HG03575 (cell line): Measurements from ENCODE around the gene HGS.
"Not testable (repeated sequence)": the region's sequence is repeated elsewhere in the genome, so short reads cannot be mapped to it uniquely, and the experiment has no call there.

Experiments
- ATAC-seq: cut with Tn5 transposase; IDR thresholded peaks from one replicate; pipeline ENCODE4 v1.9.1; 2021; ENCODE audit not compliant: unreplicated experiment, insufficient number of reproducible peaks, low FRiP score; ENCODE audit errors: extremely low read depth

HGS gene

DNA sequence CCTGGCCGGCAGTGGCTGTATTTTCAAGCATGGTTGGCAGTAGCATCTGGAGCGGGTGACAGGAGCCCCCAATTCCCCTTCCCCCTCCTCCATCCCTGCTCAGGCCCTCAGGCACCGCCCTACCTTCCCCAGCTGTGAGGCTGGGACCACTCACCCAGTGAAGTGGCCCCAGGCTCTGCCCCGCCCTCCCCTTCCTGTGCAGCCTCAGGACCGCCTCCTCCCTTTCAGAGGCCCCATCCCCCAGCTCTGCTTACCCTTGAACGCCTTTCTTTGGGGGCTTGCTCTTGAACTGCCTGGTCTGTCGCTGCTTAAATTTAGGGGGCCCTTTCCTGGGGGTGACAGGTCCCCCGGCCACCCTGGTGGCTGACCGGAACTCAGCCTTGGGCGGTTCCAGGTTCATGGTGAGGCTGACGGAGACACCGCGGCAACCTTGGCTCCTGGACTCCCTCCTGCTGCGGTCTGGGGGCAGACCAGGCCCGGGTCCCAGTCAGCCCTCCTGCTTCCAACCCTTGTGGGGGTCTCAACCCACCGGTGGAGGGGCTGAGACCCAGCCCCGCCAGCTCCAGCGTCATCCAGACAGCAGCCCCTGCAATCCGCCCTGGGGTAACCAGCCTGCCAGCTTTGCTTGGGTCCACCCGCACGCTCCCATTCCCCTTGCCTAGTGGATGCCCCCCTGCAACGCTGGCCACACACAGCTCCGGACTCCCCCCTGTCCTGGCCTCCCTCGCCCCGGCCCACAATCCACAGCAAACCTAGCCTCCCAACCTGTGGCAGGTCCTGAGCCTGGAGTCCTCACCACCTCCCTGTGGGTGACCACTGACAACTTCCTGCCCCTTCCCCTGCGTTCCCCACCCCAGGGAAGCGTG, 30.7 kb upstream of the HGS start:
- no peak for ATAC-seq

DNA sequence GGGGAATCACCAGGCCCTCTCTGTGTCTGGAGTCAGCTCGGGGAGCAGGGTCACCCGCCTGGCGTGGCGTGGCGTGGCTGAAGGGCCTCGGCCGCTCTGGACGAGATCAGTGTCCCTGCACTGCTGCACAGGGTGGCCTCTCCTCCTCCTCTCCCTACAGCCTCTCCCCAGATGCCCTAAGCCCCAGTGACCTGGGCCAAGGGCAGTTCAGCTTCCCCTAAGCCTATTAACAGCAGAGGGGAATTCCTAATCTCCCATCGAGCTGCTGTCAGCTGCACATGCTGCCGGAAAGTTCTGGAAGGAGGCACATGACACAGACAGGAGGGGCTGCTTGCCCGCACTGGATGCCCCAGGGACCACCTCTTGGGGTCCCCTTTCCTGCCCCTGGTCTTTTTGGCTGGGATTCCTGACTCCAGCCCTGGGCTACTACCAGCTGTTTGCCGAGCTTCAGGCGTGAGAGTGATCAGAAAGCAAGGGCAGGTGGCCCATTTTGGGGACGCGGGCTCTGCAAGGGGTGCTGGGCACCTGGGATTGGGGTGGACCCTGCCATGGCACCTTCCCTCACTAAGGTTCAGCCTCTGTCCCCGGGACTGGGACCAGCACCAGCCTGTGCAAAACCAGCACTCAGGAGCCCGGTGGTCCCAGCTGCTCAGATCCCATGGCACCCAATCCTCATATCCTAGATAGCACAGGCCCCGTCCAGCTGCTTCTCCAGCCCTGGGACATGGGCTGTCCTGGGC, 28.3 kb upstream of the HGS start:
- no peak for ATAC-seq

DNA sequence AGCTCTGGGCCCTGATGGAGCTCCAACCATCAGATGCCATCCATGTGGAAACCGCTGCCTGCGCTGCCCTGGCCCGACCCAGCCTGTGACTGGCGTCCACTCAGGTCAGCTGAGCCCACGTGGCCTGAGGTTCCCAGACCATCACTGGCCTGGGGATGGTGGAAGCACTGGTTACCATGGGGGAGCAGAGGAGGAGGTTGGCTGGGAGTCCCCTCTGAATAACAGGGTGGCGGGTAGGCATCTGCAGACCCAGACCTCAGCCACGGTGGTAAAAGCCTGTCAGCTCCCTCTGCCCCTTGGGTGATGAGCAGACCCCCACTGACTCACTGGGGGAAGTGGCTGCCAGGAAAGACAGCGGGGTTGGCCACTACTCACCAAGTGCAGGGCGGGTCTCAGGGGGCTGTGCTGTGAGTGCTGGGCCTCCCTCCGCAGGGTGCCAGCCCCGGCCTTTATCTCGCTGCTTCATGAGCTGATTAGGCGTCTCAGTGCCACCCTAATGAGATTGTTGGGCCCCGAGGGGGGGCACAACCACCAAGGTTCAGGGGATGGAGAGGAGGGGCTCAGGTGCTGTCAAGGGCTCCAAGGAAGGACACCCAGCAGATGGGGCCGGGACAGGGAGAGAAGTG, 27.6 kb upstream of the HGS start, which contains the start of gene PDE6G:
Gene PDE6G, minus strand, starts transcription at position 425 of the 626 bp plus-strand sequence. CDS start 3,237 bp downstream, outside the sequence.
- no peak for ATAC-seq

DNA sequence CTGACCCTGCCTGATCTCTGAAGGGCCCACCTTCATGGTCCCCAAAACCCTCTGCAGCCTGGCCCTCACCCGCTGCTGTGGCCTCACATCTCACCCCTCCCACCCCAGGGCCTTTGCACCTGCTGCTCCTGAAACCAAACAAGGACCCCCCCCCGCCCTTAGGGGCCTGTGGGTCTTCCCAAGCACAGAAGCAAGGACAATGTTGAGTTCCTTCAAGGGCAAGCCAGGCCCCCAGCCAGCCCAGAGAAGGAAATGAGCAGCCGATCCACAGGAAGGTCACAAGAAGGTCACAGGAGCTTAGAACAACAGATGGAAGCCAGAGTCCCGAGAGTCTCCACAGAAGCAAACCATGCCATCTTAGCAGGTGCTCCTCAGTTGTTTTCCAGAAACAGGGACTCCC, 27.0 kb upstream of the HGS start:
- no peak for ATAC-seq

DNA sequence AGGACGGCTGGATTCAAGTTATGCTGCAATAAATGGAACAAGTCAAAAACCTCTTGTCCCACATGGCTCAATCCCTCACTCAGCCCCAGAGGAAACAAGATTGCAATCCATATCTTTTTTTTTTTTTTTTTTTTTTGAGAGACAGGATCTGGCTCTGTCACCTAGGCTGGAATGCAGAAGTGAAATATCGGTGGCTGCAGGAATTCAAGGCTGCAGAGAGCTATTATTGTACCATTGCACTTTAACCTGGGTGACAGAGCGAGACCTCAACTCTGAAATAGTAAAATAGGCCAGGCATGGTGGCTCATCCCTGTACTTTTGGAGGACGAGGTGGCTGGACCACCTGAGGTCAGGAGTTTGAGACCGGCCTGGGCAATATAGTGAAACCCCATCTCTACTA, 24.8 kb upstream of the HGS start:
- ATAC-seq: no peak

DNA sequence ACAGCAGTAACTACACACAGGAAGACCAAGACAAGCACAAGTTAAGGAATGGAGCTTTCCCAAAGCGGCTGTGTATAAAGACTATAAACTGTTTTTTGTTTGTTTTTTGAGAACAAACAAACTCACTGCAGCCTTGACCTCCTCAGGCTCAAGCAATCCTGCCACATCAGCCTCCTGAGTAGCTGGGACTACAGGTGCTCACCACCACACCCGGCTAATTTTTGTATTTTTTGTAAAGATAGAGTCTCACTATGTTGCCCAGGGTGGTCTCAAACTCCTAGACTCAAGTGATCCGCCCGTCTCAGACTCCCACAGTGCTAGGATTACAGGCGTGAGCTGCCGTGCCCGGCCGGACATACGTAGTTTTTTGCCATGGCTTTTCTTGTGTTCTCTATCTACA, 23.4 kb upstream of the HGS start:
- no peak for ATAC-seq

DNA sequence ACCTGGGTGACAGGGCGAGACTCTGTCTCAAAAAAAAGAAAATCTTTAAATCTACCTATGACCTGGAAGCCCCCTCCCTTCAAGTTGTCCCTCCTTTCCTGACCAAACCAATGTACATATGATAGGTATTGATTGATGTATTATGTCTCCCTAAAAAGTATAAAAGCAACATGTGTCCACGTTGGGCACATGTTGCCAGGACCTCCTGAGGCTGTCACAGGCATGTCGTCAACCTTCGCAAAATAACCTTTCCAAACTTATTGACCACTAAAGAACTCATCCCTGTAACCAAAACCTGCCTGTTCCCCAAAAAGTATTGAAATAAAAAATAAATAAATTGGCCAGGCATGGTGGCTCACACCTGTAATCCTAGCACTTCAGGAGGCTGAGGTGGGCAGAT, 21.8 kb upstream of the HGS start:
- no peak for ATAC-seq

DNA sequence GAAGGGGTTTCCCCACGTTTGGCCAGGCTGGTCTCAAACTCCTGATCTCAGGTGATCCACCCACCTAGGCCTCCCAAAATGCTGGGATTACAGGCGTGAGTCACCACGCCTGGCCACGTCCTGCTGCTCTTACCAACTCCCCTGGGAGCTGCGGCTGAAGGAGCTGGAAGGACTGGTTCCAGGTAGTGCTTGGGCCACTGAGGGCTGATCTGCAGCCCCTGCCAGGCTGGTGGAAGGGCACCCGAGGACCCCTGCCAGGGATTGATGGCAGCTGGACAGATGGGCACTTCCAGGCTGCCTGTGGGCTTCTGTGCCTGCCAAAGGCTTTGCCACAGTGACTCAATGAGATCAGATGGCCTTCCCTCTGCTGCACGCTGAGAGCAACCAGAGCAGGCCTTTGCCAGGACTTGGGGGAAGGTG, 19.8 kb upstream of the HGS start:
- ATAC-seq: no peak

DNA sequence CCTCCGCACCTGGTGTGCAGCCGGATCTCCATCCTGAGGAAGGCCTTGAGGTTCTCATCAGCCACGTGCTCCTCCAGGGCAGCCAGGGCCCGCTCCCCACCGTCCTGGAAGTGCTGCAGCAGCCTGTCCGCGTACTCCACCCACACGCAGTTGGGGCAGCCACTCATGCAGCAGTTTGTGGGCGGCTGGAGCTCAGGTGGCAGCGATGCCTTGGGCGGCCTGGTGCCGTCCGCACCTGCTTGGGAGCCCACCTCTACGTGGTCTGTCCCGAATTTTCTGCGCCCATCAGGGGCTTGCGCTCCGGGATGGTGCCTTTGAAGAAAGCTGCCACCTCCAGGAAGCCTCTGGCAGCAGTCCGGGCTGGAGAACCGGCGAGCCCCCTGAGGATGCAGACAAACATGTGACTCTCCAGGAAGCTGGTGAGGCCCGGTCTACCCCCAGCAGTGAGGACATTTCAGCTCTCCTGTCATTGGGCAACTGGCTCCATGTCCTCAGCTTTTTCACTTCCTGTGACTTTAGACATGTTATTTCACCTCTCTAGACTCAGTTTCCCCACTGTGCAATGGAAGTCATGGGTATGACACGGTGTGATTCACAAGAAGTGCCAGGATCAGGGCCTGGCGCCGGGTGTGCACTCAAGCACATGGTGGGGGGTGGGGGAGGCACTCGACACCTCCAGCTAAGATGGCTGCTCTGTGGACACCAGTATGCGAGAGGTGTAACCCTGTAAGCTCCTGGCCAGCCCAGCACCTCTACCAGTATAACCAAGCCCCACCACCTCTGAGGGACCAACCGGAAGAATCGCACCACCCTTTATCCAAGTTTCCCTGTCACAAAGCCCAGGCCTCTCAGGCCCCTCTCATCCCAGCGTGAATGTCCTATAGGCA, 18.4 kb upstream of the HGS start:
- no peak for ATAC-seq

DNA sequence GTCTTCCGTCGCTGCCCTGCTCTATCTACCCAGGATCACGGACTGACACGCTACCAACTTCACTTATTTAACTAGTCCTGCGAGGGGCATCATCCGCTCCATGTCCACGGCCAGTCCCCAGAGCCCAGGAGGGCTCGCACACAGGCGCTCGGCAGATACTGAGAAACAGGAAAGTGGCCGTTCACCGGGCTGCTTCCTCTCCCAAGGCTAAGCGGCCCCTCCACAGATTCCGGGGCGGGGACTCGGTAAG, 17.8 kb upstream of the HGS start:
- ATAC-seq: no peak

DNA sequence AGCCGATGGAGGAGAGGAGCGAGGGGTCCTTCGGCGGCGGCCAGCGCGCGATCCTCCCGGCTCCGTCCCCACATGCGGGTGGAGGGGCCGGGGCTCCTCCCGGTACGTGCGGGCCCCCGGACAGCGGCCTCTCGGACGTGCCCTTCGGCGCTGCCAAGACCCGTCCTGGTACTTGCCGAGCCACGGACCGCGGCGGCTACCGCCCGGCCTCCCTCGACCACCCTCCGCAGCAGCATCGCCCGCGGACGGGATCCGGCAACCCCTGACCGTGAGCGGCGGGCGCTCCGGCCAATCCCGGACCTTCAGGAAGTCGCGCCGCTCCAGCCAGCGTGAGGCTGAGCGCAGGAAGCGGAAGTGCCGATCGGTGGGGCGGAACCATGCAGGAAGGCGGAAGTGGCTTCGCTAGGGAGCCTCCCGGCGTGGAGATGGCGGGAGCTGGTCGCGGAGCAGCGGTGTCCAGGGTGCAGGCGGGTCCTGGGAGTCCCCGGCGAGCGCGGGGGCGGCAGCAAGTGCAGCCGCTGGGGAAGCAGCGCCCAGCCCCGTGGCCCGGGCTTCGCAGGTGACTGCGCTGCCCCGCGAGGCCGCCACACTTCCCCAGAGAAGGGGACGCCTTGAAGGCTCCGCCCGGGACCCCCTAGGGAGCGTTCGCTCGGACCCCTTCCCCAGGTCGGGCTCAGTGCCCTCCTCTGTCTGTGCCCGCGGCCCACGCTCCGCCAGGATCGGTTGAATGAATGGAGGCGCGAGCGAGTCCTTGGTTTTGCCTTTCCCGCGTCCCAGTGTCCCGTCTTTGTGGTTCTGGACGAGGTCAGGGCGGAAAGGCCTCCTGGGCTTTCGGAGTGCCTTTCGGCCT, 17.2 kb upstream of the HGS start, which contains the start of the genes CCDC137 and OXLD1:
Gene CCDC137, plus strand, starts transcription at position 396 of the 850 bp plus-strand sequence. Its CDS starts 30 bp downstream, at position 426.
Gene OXLD1, minus strand, starts transcription at position 264 of the 850 bp plus-strand sequence. Its CDS starts 28 bp downstream, at position 236.
- ATAC-seq: no peak

DNA sequence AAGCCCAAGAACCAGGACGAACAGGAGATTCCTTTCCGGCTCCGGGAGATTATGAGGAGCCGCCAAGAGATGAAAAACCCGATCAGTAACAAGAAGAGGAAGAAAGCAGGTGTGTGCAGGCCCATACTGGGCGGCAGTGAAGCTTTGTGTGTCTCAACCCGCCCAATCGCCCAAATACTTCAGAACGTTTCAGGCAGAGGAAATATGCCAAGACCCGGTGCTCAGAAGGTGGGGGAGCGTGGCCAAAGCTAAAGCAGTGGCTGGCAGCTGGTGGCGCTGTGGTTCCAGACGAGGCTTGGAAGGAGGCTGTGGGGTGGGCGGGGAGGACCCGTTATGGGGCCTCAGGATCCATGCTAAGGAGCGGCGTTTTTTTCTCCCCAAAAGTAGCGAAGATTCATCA, 16.1 kb upstream of the HGS start:
- no peak for ATAC-seq

DNA sequence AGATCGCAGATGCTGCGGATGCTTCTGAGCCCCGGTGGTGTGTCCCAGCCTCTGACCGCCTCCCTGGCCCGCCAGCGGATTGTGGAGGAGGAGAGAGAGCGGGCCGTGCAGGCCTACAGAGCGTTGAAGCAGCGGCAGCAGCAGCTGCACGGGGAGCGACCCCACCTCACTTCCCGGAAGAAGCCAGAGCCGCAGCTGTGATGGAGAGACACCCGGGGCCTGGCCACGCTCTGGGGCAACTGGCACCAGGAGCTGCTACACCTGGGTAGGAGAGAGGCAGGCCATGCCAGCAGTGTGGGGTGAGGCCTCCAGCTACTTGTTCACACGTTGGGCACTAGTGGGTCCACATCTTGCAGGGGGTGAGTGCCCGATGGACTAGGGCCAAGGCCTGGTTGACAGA, 11.3 kb upstream of the HGS start:
- no peak for ATAC-seq

DNA sequence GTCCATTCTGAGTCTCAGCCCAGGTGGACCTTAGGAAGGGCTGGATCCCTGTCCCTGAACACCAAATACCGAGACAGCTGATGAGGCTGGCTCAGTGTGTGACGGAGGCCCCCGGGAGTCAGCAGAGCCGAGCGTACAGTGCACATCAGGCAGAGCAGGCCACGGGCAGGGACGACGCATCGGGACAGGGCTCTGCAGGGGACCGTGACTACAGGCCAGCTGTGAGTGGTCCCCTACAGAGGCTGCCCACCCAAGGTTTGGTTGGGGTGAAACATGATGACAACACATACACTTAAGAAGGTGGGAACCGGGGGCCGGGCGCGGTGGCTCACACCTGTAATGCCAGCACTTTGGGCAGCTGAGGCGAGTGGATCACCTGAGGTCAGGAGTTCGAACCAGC, 10.9 kb upstream of the HGS start:
- ATAC-seq: no peak

DNA sequence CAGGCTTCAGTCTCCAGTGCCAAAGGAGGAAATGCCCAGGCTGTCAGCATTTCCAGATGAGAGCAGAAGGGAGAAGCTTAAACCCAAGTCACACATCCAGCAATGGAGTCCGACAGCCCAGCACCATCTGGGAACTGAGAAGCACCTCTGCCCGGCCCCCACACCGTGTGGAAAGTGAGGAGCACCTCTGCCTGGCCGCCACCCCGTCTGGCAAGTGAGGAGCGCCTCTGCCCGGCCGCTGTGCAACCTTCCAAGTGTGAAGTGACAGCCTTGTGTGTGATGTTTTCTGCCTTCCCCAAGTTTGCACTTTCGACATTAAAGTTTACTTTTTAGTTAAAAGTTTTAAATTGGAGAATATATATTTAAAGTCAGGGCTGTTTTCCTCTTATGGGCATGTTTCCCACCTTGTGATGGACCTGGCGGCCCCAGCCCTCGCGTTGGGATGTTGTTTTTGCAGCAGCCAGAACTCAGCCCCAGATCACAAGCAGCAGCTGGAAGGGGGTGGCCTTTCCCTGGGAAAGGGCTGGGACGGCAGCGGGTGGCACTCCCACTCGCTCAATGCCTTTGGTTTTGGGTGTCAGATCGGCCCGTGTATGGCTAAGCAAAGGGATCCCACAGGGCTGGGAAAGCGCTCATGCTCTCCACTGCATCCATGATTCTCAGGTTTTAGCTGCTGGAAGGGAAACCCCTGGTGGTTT, 10.1 kb upstream of the HGS start:
- ATAC-seq: no peak

DNA sequence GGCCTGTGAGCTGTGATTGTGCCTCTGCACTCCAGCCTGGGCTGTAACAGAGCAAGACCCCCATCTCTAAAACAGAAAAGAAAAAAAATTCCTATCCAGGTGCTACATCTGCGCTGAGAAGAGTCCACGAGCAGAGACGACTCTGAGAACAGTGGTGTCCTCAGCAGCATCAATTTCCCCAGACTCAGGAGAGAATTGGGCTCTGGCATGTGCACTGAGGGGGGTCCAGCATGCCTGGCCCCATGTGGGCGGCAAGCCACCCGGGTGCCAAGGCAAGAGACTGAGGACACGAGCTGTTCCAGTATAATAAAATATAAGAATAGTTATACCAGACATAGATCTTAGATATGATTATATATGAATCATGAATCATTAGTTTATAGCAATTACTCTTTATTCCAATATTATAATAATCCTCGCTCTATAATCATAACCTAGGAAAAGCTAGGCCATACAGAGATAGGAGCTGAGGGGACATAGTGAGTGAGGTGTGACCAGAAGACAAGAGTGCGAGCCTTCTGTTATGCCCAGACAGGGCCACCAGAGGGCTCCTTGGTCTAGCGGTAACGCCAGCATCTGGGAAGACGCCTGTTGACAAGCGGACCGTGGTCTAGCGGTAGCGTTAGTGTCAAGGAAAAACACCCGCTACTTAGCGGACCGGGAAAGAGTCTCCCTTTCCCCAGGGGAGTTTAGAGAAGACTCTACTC, 8.1 kb upstream of the HGS start:
- not testable (repeated sequence) for ATAC-seq

DNA sequence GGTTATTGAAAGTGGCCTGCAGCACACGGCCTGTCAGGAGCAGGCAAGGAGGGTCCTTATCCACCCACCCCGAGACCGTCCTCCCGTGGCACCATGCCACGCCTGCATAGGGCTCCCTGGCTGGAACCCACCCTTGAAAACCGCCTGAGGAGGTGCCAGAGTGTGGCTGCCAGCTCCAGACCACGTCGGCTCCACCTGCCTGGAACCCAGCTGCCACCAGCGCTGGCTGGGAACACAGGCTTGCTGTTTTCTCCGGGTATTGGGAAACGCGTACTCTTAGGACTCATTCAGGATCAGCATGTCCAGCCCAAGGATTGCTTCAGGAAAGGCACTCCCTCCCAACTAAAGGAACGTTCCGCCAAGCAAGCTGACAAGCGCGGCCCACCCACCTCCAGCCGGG, 6.9 kb upstream of the HGS start:
- no peak for ATAC-seq
